Right lobe of liver (tissue), 4 donors: ENCODE measurements around the gene CCDC180.

ENCODE experiments used
- CTCF ChIP-seq, 4 donors: fragments of 200-600 bp in 3 of 4; fragments of 450-650 bp in 1 of 4; IDR thresholded peaks; one replicate each; pipeline versions ENCODE4 v1.5.1 to v1.8.0; 2016 to 2022; ENCODE audit warnings: antibody characterized with exemption in 4 of 4, mild to moderate bottlenecking in 2 of 4
- POLR2A ChIP-seq: fragments of 450-650 bp; IDR thresholded peaks from one replicate; pipeline ENCODE4 v1.6.1; 2017; ENCODE audit warnings: antibody characterized with exemption, mild to moderate bottlenecking
- donor health status: DM: no; HTN: no; CAD: no.
- donor health status: DM: no; HTN: no; CAD: no.
- donor health status: DM: no; HTN: yes; CAD: no.

GRCh38 chr9:97332993-97333392, 25.5 kb downstream of the CCDC180 start:
- TF ChIP-seq CTCF (IDR thresholded peaks at IDR 0.05), result no peak
- TF ChIP-seq POLR2A, result no peak
